Measurements from ENCODE around the gene NFATC1. TPM values are rescaled to one million over a fixed set of nuclear protein-coding genes. Genes with fewer than 3 reads are reported as not detected.

Gene NFATC1
- total RNA-seq, 1 donor from 2014 or later, result 103 TPM

DNA sequence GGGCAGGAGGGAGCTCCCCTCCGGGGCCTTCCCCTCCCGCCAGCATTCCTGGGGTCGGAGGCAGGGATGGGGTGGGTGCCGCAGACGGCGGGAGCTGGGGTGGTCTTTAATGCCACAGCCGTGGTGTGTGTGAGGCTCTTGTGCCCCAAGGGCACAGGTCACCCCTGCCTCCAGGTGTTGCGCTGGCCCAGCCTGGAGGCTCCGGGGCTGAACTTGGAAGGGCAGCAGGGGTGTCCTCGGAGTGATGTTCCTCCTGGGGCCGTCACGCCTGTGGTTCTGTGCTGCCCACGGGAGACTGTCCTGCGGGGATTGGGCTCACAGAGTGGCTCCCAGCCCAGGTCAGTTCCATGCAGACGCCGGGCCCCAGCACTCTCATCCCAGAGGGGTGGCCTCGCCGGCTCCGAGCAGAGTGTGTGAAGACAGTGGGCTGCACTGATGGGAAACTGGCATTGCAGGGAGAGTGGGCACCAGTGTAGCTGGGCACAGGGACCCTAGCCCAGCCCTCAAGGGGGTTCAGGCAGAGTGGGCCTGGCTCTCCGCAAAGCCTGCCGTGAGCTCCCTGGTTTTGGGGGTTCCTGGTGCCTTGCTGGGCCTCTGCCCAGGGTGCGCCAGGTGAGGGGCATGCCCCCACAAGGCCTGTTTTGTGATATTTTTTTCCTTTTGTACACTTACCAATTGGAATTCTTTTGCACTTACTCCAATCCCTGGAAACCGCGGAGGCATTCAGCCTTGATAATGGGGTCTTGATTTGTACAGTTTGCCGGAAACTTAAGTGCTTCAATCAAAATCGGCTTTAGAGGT is 56.7 kb downstream of the NFATC1 start:
- H3K4me1 Mint-ChIP-seq (ENCODE audit: low read depth), result peaks cover 5% of the 10 kb centered on the region
- H3K36me3 Mint-ChIP-seq (ENCODE audit: low read depth), result peaks cover 22% of the 10 kb centered on the region
- no peak overlapping the region for H3K4me3 Mint-ChIP-seq
- no peaks in the 10 kb centered on the region for H3K9me3 Mint-ChIP-seq
- H3K27me3 Mint-ChIP-seq (ENCODE audit: insufficient read depth), result no peaks in the 10 kb centered on the region
- H3K27ac Mint-ChIP-seq, result no peak overlapping the region
- intact Hi-C loops (cut with micrococcal nuclease), result no loop called here
- DNase-seq (ENCODE audit: low spot score), result no peak

DNA sequence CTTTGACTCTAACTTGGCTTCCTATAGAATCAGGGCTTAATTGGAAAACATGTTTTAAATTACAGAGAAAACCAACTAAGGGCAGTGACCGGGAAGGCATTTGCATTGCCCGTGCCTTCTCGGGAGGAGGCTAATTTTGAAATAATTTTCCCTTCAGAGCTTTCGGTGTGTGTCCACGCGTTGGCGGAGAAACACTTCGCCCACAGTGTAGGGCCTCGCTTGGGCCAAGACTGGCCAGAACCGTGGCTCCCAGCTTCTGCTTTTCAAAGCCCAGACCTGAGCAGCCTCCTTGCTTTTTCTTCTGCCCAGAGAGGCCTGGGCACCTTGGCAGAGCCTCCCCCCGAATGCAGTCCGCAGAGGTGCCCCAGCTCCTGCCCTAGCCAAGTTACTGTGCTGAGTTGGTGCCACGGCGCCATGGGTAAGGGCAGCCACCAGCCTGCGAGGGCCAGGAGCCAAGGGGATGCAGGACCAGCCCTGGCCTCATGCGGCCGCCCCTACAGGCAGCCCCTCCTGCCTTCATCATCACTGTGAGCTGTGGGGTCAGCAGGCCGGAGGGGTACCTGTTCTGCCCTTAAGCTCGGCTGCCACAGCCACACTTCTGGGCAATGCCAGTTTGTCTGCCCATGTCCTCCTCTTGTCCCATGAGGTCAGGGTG is 57.4 kb downstream of the NFATC1 start:
- intact Hi-C loops (cut with micrococcal nuclease), result no loop called here
- Mint-ChIP-seq H3K36me3 (ENCODE audit: low read depth) (peaks cover 20% of the 10 kb centered on the region), H3K27ac (no peak overlapping the region), H3K9me3 (no peaks in the 10 kb centered on the region), H3K27me3 (ENCODE audit: insufficient read depth) (no peaks in the 10 kb centered on the region), H3K4me3 (no peak overlapping the region), H3K4me1 (ENCODE audit: low read depth) (no peaks in the 10 kb centered on the region)
- DNase-seq (ENCODE audit: low spot score), result no peak

DNA sequence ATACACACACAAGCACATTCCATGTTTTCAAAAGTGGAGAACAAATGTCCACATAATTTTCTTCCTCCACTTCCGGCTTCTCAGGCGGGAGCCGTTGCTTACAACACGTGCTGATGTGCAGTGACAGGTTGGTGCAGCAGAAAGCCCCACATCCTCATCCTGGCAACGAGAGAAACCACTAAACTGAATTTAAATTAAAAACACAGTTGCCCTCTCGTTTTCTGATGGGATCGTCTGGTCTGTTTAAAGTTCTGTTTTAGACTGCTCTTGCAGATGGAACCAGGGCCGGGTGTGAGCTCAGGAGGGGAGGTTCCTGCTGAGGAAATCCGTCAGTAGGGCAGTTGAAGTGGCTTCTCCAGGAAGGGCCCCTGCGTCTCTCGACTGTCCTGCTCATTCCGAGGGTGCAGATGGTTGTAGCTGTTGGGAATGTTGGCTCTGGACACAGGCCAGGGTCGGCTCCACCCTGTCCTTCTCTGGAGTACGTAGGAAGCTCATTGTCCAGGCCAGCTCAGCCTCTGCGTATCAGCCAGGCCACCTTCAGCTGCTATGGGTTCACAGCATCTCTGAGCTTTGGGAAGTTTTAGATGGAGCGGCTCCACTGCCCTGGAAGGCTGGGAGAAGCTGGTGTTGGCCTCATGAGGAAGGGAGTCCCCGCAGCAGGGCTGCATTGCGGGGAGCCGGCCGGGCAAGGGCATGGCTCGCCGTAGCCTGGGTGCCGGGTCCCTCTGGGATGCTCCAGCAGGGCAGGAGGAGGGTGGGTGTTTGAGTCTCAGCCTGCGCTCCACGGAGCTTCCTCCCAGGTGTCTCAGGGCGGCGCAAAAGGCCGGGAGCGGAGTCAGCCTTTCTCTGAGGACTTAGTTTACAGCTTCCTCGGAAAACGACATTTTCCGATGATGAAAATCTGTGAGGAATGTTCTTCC is 58.3 kb downstream of the NFATC1 start:
- no peaks in the 10 kb centered on the region for H3K9me3 Mint-ChIP-seq
- H3K27ac Mint-ChIP-seq, result no peak overlapping the region
- DNase-seq (ENCODE audit: low spot score), result no peak
- no peaks in the 10 kb centered on the region for H3K27me3 Mint-ChIP-seq (ENCODE audit: insufficient read depth)
- H3K36me3 Mint-ChIP-seq (ENCODE audit: low read depth), result peaks cover 19% of the 10 kb centered on the region
- H3K4me1 Mint-ChIP-seq (ENCODE audit: low read depth), result no peaks in the 10 kb centered on the region
- intact Hi-C loops (cut with micrococcal nuclease), result no loop called here
- H3K4me3 Mint-ChIP-seq, result no peak overlapping the region

DNA sequence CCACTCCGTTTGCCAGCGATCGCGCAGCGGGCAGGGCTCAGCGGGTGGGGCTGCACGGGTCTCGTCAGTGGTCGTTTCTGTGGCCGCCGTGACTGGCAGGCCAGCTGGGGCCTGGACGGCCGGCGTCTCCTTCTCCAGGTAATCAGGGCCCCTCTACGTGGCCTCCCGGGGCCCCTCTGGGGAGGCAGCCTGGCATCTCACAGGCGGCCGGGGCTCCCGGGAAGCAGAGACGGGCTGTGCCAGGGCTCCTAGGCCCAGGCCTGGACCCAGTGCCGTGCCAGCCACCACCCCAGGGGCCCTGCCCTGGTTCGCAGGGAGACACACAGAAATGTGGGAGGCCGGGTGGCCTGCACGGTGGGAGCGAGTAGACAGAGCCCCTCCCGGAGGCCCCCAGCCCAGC is 59.5 kb downstream of the NFATC1 start:
- intact Hi-C loops (cut with micrococcal nuclease), result no loop called here
- DNase-seq (ENCODE audit: low spot score), result no peak
- Mint-ChIP-seq H3K4me1 (ENCODE audit: low read depth) (no peaks in the 10 kb centered on the region), H3K4me3 (no peak overlapping the region), H3K36me3 (ENCODE audit: low read depth) (peaks cover 15% of the 10 kb centered on the region), H3K27ac (no peak overlapping the region), H3K9me3 (no peaks in the 10 kb centered on the region), H3K27me3 (ENCODE audit: insufficient read depth) (no peaks in the 10 kb centered on the region)

DNA sequence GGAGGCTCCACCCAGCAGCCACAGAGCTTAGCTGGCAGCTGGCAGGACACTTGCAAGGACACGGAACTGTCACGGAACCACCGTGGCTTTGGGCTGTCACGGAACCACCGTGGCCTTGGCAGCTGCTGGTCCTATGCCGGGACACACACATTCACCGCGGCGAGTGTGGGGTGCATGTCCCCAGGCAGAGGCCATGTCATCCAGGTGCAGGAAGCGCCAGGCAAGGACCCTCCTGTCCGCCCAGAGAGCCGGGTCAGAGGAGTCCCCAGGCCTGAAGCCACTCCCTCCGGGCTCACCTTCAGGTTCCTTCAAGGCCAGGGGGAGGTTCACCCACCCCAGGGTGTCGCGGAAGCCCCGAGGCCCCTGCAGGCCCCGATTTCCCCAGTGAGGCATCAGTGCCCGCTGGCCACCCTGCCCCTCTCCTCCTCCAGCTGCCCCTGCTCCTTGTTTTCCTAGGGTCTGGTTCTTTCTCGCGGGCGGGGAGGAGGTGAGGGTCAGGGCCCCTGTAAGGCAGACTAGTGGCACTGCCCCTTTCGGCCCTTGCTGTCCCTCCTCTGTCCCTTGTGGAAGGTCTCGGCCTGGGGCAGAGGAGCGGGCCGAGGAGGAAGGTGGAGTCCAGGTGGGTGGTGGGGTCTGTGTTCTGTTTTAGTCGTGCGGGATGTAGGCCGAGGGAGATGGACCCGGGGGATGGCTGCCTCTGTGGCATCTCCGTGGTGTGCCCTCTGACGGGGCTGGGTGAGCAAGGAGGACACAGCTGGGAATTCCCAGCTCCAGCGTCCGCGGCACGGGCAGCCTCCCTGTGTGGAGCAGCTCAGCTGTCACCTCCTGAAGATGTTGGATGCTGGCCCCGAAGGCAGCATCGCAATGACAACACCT is 60.6 kb downstream of the NFATC1 start:
- no peak for DNase-seq (ENCODE audit: low spot score)
- no peaks in the 10 kb centered on the region for H3K27me3 Mint-ChIP-seq (ENCODE audit: insufficient read depth)
- H3K4me1 Mint-ChIP-seq (ENCODE audit: low read depth), result no peaks in the 10 kb centered on the region
- no peaks in the 10 kb centered on the region for H3K9me3 Mint-ChIP-seq
- H3K36me3 Mint-ChIP-seq (ENCODE audit: low read depth), result peaks cover 7% of the 10 kb centered on the region
- intact Hi-C loops (cut with micrococcal nuclease), result no loop called here
- H3K27ac Mint-ChIP-seq, result no peak overlapping the region
- no peak overlapping the region for H3K4me3 Mint-ChIP-seq

DNA sequence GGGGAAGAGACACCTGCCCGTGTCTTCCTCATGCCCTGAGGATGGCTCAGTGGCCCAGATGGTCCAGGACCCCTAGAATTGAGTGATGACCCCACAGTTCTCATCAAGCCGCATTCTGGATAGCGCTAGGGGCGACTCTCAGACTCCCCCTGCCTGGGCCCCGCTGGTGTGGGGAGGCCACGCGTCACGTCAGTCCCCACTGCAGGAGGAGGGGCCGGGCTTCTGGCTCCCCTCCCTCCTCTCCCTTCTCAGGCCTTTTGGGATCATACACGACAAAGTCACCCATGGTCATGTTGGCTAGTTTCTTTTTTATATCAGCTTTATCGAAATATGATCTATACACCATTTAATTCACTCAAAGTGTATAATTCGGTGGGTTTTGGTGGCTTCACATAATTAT is 61.5 kb downstream of the NFATC1 start:
- Mint-ChIP-seq H3K27me3 (ENCODE audit: insufficient read depth) (no peaks in the 10 kb centered on the region), H3K27ac (no peak overlapping the region), H3K36me3 (ENCODE audit: low read depth) (peaks cover 12% of the 10 kb centered on the region), H3K4me3 (no peak overlapping the region), H3K4me1 (ENCODE audit: low read depth) (no peaks in the 10 kb centered on the region), H3K9me3 (no peaks in the 10 kb centered on the region)
- intact Hi-C loops (cut with micrococcal nuclease), result no loop called here
- DNase-seq (ENCODE audit: low spot score), result no peak

DNA sequence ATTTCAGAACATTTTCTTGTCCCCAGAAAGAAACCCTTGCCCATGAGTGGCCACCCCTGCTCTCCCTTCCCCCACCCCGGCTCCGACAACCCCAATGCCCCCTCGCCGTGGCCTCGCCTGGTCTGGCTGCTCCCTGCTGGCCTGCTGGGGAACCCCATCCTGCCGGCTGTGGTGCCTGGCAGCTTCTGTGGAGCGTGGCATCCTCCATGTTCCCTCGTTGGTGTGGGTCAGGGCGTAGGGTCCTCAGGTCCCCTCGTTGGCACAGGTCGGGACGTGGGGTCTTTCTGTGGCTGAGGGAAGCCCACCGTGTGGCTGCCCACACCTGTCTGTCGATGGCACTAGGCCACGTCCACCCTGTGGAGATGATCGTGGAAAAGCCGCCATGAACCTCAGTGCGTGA is 61.9 kb downstream of the NFATC1 start:
- Mint-ChIP-seq H3K27ac (no peak overlapping the region), H3K36me3 (ENCODE audit: low read depth) (peaks cover 12% of the 10 kb centered on the region), H3K9me3 (no peaks in the 10 kb centered on the region), H3K4me1 (ENCODE audit: low read depth) (no peaks in the 10 kb centered on the region), H3K27me3 (ENCODE audit: insufficient read depth) (no peaks in the 10 kb centered on the region), H3K4me3 (no peak overlapping the region)
- no peak for DNase-seq (ENCODE audit: low spot score)
- intact Hi-C loops (cut with micrococcal nuclease), result no loop called here

DNA sequence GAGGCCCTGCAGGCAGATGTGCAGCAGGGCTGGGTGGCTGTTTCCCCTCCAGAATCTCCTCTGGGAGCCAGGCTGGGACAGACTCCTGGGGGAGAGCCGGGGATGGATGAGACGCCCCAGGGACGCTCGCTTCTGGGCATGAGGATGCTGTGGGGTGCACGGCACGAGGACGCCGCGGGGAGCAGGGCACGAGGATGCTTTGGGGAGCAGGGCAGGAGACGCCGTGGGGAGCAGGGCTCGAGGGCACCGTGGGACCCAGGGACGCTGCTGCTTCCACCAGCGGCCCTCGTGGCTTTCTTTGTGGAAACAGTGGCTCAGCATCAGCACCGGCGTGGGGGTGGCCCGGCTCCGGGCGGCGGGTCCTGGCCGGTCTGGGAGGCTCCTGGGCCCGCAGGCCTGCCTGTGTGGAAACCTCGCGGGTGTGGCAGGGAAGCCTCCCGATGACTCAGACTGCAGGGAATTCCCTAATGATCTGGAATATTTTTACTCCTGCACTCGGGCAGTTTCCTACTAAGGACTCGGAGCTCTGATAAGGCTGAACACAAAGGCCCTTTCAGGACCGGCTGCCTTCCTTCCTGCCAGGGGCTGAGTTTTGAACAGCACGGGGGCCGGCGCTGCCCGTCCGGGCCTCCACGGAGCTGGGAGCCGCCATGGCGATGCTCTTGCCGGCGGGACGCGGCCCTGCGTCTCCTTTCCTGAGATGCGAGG is 62.6 kb downstream of the NFATC1 start:
- Mint-ChIP-seq H3K9me3 (no peaks in the 10 kb centered on the region), H3K27ac (no peak overlapping the region), H3K27me3 (ENCODE audit: insufficient read depth) (no peaks in the 10 kb centered on the region), H3K4me3 (no peak overlapping the region), H3K4me1 (ENCODE audit: low read depth) (no peaks in the 10 kb centered on the region), H3K36me3 (ENCODE audit: low read depth) (peaks cover 12% of the 10 kb centered on the region)
- intact Hi-C loops (cut with micrococcal nuclease), result no loop called here
- no peak for DNase-seq (ENCODE audit: low spot score)

DNA sequence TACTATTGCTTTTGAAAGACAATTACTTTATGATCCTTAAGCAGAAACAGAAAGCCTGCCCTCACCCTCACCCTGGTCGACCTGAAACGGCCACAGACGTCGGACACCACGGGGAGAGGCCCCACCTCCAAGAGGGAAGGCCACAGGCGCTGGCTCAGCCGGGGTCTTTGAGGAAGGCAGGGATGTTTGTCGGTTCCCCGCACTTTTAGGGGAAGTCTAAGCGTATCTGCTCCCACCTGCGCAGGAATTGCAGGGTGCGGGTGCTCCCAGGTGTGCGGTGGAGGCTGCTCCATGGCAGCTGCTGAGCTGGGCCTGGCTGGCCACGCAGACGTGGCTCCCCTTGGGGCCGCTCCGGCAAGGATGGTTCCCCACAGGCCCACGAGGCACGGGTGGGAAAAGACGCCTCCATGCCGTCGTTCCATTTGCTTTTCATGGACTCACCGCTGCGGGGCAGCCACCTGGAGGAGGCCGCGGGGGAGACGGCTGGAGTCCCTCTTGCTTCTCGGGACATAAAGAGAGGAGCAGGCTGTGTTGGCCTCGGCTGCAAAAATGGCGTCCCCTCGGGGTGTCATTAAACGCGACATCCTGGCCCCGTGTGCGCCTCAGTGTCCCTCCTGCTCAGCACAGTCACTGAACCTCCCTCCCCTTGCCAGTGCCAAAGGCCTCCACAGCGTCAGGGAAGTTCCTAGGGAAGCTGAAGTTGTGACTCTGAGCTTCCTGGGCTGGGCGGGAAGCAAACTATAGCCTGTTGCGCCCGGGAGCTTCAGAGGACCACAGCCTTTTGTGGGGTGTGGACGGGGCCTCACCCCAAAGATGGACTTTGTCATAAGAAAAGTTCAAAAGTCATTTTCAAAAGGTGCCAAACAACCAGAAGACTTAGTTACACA is 63.4 kb downstream of the NFATC1 start:
- DNase-seq (ENCODE audit: low spot score), result no peak
- Mint-ChIP-seq H3K4me1 (ENCODE audit: low read depth) (no peaks in the 10 kb centered on the region), H3K36me3 (ENCODE audit: low read depth) (peaks cover 12% of the 10 kb centered on the region), H3K4me3 (no peak overlapping the region), H3K27me3 (ENCODE audit: insufficient read depth) (no peaks in the 10 kb centered on the region), H3K27ac (peak overlapping the region; percentile 48), H3K9me3 (no peaks in the 10 kb centered on the region)
- intact Hi-C loops (cut with micrococcal nuclease), result no loop called here

DNA sequence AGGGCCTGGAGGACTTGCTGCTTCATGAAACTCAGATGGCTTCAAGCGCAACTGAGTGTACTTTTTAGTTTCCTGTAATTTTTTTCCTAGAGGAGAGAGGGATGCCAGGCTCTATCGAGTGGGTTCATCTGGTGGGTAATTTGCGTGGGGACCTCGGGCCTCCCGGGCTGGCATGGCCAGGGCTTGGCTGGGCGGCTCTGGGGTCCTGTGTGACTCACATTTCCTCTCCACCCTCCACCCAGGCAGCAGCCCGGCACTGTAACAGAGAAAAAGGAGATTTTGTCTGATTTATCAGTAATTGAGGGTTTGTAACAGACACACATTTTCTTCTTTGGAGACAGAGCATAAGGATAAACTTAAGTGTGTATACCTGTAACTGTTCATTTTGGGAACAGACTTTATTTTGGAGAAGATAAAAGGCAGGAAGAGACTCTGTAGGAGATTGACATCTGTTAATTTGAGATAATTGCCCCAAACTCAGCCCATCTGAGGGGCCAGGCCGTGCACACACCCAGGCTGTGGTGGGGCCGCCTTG is 64.3 kb downstream of the NFATC1 start:
- Mint-ChIP-seq H3K27ac (peak overlapping the region; percentile 70), H3K4me1 (ENCODE audit: low read depth) (no peaks in the 10 kb centered on the region), H3K4me3 (no peak overlapping the region), H3K9me3 (no peaks in the 10 kb centered on the region), H3K36me3 (ENCODE audit: low read depth) (peaks cover 13% of the 10 kb centered on the region), H3K27me3 (ENCODE audit: insufficient read depth) (no peaks in the 10 kb centered on the region)
- intact Hi-C loops (cut with micrococcal nuclease), result no loop called here
- no peak for DNase-seq (ENCODE audit: low spot score)

Data from activated T-helper 1 cell treated with anti-CD3 and anti-CD28 coated beads, Interleukin-12 subunit alpha, Interleukin-12 subunit beta, Interleukin-2, Interleukin-4 antibody, amounts not matched to agents 30 ng/mL and 10 ng/mL and 1 ng/mL, durations not matched to agents 14 hours and 24 hours and 36 hours (primary cell).